ENCODE data around the gene TSPAN3.
A peak's percentile ranks its signal among the peaks of the same experiment; 100 is the strongest.

TSPAN3 gene

GRCh38 chr15:77052556-77052955, 18.4 kb downstream of the TSPAN3 start:
- Mint-ChIP-seq H3K27ac (no peak overlapping the region), H3K4me1 (ENCODE audit: low read depth) (peaks cover 13% of the 10 kb centered on the region), H3K9me3 (no peaks in the 10 kb centered on the region), H3K27me3 (no peaks in the 10 kb centered on the region), H3K4me3 (no peak overlapping the region), H3K36me3 (ENCODE audit: low read depth) (peaks cover 55% of the 10 kb centered on the region)
- DNase-seq, result no peak

GRCh38 chr15:77048135-77048876, 22.6 kb downstream of the TSPAN3 start:
- Mint-ChIP-seq H3K27ac (no peak overlapping the region), H3K36me3 (ENCODE audit: low read depth) (peaks cover 84% of the 10 kb centered on the region), H3K27me3 (no peaks in the 10 kb centered on the region), H3K4me3 (no peak overlapping the region), H3K4me1 (ENCODE audit: low read depth) (no peaks in the 10 kb centered on the region), H3K9me3 (no peaks in the 10 kb centered on the region)
- DNase-seq, result no peak

DNA sequence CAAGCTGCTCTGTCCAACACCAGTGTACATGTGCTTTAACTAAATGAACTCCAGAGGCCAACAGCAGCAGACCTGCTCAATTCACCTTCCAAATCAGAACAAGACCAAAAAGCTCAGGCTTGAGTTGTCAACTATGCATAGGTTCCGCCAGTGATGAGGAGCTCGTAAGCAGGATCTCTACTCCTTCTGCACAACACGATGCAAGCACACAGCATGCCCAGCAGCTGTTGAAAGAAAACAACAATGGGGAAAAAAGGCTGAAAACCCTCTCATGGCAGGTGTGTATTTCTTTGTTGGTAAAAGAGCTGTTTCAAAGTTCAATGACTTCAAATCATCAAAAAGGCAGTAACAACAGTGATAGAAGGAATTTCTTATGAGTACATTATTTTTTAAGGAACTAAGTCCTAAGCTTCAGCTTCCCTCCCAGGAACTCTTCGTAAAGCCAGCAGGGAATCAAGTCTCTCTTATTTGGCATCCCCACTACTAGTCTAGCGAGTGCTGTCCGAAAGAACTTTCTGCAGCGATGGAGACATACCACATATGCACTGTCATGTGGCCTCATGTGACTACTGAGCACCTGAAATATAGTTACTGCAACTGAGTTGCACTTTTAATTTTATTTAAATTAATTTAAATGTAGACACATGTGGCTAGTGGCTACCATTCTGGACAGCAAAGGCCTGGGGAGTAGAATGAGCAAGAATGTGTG, 24.1 kb downstream of the TSPAN3 start:
- Mint-ChIP-seq H3K36me3 (ENCODE audit: low read depth) (peaks cover 84% of the 10 kb centered on the region), H3K27ac (no peak overlapping the region), H3K27me3 (no peaks in the 10 kb centered on the region), H3K4me3 (no peak overlapping the region), H3K4me1 (ENCODE audit: low read depth) (no peaks in the 10 kb centered on the region), H3K9me3 (no peaks in the 10 kb centered on the region)
- no peak for DNase-seq

DNA sequence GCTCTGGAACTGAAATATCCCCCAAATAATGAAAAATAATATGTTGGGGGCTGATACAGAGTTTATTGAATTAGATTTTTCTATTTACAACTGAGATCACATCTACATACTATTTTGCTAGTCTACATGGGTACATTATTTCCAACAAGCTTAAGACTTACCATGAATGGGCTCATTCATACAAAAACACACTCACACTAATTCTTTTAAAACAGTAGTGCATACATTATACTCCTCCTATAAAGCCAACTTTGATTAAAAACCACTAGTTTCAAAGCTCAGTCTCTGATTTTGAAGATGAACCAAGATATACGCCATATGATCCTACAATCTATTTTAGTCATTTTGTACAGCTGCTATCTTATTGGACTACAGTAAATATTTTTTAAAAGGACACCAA, 24.9 kb downstream of the TSPAN3 start:
- Mint-ChIP-seq H3K27ac (no peak overlapping the region), H3K4me3 (no peak overlapping the region), H3K36me3 (ENCODE audit: low read depth) (peaks cover 82% of the 10 kb centered on the region)

DNA sequence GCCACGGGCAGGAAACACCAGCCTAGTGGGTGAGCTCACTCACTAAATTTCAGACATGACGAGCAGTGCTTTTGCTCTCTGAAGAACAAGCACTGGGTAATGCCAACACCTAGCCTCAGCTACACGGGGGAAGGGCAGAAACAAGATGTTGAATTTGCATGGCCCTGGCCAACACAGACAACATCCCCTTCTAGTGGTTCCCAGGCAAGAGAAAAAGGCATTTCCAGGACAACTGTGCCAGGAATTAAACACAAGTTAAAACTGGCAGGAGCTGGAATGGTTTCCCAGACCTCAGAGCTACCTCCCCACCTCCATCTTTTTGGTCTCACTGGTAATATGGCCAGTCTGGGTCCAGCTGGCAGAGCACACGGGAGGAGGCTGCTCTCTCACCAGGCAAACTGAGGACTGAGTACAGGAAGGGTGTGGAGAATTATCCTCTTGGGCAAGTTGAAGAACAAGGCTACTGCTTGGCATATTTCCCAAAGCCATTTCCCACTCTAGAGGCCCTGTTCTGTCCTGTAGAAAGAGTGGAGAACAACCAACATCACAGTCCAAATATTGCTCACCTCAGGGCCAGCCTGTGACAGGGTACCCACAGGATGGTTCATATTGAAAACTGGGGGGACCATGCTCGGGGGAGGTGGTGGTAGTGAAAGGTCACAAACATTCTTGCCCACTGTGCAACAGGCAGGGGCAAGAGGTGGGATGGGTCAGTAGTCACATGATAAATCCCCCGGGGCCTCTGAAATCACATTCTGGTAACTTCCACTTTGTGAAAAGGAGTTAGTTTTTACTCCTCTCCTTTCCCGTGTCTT, 26.5 kb downstream of the TSPAN3 start:
- Mint-ChIP-seq H3K9me3 (peaks cover 4% of the 10 kb centered on the region), H3K27ac (no peak overlapping the region), H3K27me3 (no peaks in the 10 kb centered on the region)

More for the DNA sequence above, 24.9 kb downstream of the TSPAN3 start:
- Mint-ChIP-seq H3K9me3 (no peaks in the 10 kb centered on the region), H3K4me1 (ENCODE audit: low read depth) (peaks cover 1% of the 10 kb centered on the region), H3K27me3 (no peaks in the 10 kb centered on the region)
- no peak for DNase-seq

DNA sequence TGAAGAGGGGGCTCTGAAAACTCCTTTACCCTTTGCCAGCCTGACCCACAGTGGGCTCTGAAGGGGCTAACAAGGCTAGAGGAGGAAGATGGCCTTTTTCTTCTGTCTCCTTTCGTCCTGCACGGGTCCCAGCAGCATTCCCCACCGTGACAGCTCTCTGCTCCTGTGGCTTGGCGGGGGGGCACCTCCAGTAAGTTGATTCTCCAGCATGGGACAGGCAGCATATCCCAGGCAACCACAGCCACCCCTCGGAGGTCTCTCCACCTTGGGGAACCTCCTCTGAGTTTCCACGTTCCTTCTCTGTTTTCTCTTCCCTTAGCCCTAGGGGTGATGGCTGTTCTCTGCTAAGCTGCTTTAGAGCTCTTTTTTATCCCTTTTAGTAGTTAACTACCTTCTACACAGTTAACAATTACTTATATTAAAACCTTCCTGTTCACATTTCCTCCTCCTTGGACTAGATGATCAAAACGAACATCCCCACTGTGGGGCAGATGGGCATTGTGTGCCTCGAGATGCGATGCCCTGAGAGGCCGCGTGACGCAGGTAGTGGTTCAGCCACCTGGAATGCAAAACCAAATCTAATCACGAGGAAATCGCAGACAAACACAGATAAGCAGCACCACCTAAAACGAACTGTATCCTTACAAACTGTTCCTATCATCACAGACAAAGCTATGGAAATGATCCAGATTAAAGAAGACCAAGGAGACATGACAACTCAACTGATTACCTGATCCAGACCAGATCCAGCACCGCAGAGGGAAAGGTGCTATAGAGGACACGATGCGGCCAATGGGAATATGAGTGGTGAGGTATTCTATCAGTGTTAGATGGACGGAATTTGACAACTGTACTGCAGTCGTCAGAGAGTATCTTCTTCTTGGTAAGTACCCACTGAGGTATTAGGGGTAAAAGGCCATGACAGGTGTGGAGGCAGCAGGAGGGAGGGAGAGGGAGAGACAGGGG, 27.7 kb downstream of the TSPAN3 start:
- peak; percentile 30 for DNase-seq
- H3K4me3 Mint-ChIP-seq, result no peak overlapping the region
- H3K9me3 Mint-ChIP-seq, result peaks cover 8% of the 10 kb centered on the region
- H3K27ac Mint-ChIP-seq, result peak overlapping the region; percentile 20
- no peaks in the 10 kb centered on the region for H3K27me3 Mint-ChIP-seq
- peaks cover 88% of the 10 kb centered on the region for H3K36me3 Mint-ChIP-seq (ENCODE audit: low read depth)
- peaks cover 11% of the 10 kb centered on the region for H3K4me1 Mint-ChIP-seq (ENCODE audit: low read depth)

More for the DNA sequence above, 26.5 kb downstream of the TSPAN3 start:
- peaks cover 6% of the 10 kb centered on the region for H3K4me1 Mint-ChIP-seq (ENCODE audit: low read depth)
- no peak overlapping the region for H3K4me3 Mint-ChIP-seq
- peaks cover 85% of the 10 kb centered on the region for H3K36me3 Mint-ChIP-seq (ENCODE audit: low read depth)
- no peak for DNase-seq

GRCh38 chr15:77042245-77042919, 28.5 kb downstream of the TSPAN3 start:
- peaks cover 85% of the 10 kb centered on the region for H3K36me3 Mint-ChIP-seq (ENCODE audit: low read depth)

DNA sequence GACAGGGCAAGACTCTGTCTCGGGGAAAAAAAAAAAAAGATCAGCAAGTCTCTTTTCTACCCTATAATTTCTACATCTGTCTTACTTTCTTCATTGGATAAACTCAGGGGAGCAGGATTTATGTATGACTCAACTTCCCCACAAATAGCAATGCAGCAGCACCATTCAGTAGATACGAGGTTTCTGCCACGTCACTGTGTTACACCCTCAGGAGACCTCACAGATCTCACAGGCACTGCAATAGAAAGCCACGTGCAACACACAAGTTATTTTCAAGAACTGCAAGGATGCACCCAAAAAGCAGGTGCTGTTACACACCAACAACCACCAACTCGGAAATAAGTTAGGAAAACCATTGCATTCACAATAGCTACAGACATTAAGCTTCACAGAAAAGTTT, 30.2 kb downstream of the TSPAN3 start:
- Mint-ChIP-seq H3K27me3 (no peaks in the 10 kb centered on the region), H3K4me3 (no peak overlapping the region), H3K9me3 (peaks cover 8% of the 10 kb centered on the region), H3K4me1 (ENCODE audit: low read depth) (peaks cover 11% of the 10 kb centered on the region), H3K27ac (peak overlapping the region; percentile 71), H3K36me3 (ENCODE audit: low read depth) (peaks cover 87% of the 10 kb centered on the region)
- no peak for DNase-seq

More at GRCh38 chr15:77042245-77042919, 28.5 kb downstream of the TSPAN3 start:
- peak overlapping the region; percentile 31 for H3K27ac Mint-ChIP-seq
- no peak for DNase-seq
- no peaks in the 10 kb centered on the region for H3K27me3 Mint-ChIP-seq
- H3K9me3 Mint-ChIP-seq, result peaks cover 8% of the 10 kb centered on the region
- peaks cover 11% of the 10 kb centered on the region for H3K4me1 Mint-ChIP-seq (ENCODE audit: low read depth)
- H3K4me3 Mint-ChIP-seq, result no peak overlapping the region

DNA sequence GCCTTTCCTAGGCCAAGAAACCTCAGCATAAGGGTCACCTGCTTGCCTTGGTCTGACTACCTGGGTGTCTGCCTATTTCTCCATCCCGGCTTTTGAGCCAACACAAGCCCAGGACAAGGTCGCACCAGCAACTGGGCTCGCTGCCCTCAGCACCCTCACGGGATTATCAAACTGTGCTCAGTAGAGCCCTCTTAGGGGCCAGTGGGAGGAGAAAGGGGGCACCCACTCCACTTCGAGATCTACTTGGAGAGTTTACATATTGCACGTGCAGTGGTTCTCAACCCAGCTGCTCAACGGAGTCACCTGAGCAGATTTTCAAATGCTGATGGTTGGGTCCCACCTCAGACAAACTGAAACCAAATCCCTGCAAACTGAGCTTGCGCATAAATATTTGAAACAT, 31.1 kb downstream of the TSPAN3 start:
- Mint-ChIP-seq H3K27me3 (no peaks in the 10 kb centered on the region), H3K4me3 (no peak overlapping the region), H3K27ac (peak overlapping the region; percentile 71), H3K9me3 (peaks cover 8% of the 10 kb centered on the region), H3K4me1 (ENCODE audit: low read depth) (peaks cover 11% of the 10 kb centered on the region), H3K36me3 (ENCODE audit: low read depth) (peaks cover 87% of the 10 kb centered on the region)
- peak; percentile 32 for DNase-seq

DNA sequence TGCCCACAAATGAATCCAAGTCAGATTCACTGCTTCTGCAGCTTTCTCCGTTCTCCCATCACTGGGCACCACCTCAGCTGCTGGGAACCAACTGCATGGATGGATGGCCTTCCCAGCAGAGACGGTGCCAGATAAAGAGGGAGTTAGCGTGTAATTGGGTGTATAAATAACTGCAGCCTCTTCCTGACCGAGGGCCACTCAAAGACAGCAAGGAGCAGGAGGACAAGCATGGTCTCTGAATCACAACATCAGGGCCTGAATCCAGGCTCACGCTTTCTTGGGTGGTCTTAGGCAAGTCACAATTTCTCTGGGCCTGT, 31.7 kb downstream of the TSPAN3 start:
- peaks cover 11% of the 10 kb centered on the region for H3K4me1 Mint-ChIP-seq (ENCODE audit: low read depth)
- peaks cover 87% of the 10 kb centered on the region for H3K36me3 Mint-ChIP-seq (ENCODE audit: low read depth)
- DNase-seq, result no peak
- H3K4me3 Mint-ChIP-seq, result no peak overlapping the region
- peaks cover 8% of the 10 kb centered on the region for H3K9me3 Mint-ChIP-seq
- peak overlapping the region; percentile 83 for H3K27ac Mint-ChIP-seq
- no peaks in the 10 kb centered on the region for H3K27me3 Mint-ChIP-seq

DNA sequence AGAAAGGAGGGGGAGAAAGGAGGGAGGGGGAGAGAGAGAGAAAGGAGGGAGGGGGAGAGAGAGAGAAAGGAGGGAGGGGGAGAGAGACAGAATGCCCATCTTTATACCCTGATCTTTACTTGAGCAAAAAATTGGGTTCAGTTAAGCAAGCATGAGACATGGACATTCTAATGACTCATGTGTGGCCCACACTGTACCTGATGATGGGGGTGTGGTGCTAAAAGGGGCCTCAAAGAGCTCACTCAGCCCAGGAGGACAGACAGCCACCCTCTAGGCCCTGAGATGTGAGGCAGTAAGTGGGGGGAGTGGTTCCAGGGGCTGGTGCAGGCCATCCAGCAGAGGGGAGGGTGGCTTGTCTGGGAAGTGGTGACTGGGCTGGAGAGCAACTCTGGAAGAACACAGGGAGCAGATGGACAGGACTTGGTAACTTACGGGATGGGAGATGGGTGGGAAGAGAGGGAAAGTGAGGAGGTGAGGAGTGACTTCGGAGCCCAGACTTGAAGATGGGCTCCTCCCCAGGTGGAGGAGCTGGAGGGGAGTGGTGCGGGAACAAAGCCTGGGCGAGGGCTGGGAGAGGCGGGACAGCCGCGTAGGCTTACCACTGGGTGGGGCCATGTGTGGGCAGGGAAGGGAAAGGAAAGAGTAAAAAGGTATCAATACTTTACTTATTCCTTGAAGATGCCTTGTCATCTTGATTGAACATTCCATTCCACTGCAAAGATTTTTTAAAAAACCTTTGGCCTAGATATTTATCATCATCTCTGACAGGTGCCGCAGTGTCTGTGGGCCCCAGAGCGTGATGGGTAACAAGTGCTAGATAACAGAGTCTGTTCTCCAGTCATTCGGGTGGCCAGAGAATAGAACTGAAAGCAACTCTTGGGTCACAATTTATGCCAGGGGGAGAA, 32.3 kb downstream of the TSPAN3 start:
- Mint-ChIP-seq H3K27me3 (no peaks in the 10 kb centered on the region), H3K27ac (peak overlapping the region; percentile 83), H3K4me1 (ENCODE audit: low read depth) (peaks cover 11% of the 10 kb centered on the region), H3K36me3 (ENCODE audit: low read depth) (peaks cover 88% of the 10 kb centered on the region), H3K9me3 (peaks cover 8% of the 10 kb centered on the region), H3K4me3 (no peak overlapping the region)
- peak; percentile 34 for DNase-seq

DNA sequence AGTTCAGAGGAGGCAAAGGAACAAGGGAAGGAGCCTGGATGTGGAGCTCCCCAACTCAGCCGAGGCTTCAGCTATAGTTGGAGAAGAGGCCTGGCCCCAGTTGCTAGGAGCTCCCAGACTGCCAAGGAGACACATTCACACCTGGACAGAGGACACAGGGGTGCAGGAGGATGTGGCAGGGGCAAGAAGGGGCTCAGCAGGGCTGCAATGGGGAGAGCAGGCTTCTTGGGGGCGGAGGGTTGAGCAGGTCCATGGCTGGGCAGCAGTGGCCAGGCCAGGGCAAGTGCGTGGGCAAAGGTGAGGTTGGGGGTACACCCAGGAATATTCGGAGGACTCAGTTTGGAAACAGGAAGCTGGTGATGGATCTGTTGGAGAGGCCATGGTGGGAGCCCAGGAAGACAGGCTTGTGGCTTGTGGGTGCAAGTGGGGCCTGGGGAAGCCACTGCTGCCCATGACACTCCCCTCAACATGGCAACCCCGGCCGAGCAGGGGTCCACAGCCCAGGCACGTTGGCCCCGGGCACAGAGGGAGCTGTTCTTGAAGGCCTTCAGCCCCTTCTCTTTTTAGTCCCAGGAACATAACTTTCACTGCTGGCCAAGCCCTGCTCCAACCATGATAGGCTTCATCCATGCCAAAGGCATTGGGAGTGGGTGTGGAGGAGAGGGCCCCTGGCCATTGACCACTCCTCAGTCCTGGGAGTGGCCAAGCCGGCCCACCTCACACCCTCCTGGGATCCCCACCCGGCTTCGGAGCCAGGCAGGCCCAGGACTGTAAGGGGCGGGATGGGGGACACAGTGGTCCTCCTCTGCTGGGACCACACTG, 33.3 kb downstream of the TSPAN3 start:
- Mint-ChIP-seq H3K27me3 (no peaks in the 10 kb centered on the region), H3K4me1 (ENCODE audit: low read depth) (peaks cover 11% of the 10 kb centered on the region), H3K36me3 (ENCODE audit: low read depth) (peaks cover 88% of the 10 kb centered on the region), H3K27ac (peak overlapping the region; percentile 85), H3K4me3 (no peak overlapping the region), H3K9me3 (peaks cover 8% of the 10 kb centered on the region)
- peak; percentile 32 for DNase-seq

Data from activated T-cell treated with anti-CD3 and anti-CD28 coated beads, Interleukin-2, amount 50 U/mL, for 24 hours (primary cell).